HG03196 (cell line): ENCODE measurements around the gene TEAD1.
"Not testable (repeated sequence)": the region's sequence is repeated elsewhere in the genome, so short reads cannot be mapped to it uniquely, and the experiment has no call there.

Source experiments
- ATAC-seq: cut with Tn5 transposase; IDR thresholded peaks from one replicate; pipeline ENCODE4 v1.9.1; 2021; ENCODE audit not compliant: unreplicated experiment

TEAD1 gene

GRCh38 chr11:12758117-12758516 lies 83.9 kb downstream of the TEAD1 start:
- ATAC-seq: not testable (repeated sequence)

GRCh38 chr11:12761029-12761428 lies 86.8 kb downstream of the TEAD1 start:
- ATAC-seq: no peak

GRCh38 chr11:12762278-12762677 lies 88.1 kb downstream of the TEAD1 start:
- no peak for ATAC-seq

DNA sequence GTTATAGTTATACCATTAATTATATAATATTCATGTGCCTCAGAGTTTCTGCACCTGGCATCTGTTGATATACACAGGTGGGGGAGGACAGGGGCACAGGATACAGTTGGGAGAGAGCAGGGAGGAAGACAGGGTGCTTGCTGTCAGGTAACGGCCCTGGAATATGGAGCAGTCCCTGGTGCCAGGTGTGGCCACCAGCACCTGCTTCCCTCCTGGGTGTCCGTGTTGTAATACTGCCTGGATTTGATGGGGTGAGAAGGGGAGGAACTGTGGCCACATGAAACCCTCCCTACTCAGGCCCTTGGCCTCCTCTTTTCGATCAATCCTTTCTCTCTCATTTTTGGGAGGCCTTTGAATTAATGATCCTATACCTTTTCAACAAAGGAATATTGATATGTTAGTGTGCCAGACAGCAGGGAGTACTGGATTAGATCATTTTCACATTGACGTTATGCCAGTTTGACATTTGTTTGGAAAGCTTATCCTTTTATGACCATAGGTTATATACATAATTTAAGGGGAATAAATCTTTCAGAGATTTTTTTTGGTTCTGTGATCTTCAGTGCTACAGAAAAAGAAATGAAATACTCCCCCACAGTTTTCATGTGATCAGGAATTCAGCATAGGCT lies 88.6 kb downstream of the TEAD1 start:
- ATAC-seq: no peak

- no peak for ATAC-seq
These were observed 90.1 kb downstream of the TEAD1 start for GRCh38 chr11:12764187-12764914.

- ATAC-seq: no peak
These were observed 91.2 kb downstream of the TEAD1 start for GRCh38 chr11:12765428-12765827.

DNA sequence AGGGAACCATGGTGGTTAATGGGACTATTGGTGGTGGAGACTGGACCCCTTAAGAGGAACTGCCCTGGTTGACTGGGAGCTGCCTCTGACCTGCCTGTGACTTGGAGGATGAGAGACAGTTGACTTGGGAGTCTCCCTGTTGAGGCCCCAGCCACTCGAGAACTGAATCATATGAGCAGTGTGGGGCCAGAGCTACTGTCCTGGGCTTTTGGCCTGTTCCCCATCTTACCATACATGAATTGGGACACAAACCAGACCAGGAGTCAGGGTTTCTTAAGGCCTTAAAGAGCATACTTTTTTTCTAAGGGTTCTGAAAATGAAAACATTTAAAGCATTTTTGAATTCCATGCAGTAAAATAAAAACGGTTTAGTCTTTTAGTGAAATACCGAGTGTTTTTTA lies 92.8 kb downstream of the TEAD1 start:
- ATAC-seq: no peak

DNA sequence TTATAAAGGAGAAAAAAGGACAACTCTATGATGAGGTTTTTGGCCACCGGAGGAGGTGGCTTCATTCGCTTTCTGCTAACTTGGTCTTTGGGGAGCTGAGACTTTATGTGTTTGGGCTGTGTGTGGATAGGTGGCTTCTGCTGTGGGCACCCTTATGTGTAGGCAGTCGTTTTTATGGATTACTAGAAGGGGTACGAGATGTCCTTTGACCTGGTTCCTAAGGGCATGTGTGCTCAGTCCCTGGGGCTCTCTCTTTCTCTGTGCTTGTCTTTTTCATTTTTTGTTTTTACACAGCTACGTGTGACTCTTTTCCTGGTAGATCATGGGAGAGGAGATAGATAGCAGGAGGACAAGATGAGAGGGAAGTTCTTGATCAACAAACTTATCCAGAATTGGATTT lies 93.4 kb downstream of the TEAD1 start:
- ATAC-seq: no peak

DNA sequence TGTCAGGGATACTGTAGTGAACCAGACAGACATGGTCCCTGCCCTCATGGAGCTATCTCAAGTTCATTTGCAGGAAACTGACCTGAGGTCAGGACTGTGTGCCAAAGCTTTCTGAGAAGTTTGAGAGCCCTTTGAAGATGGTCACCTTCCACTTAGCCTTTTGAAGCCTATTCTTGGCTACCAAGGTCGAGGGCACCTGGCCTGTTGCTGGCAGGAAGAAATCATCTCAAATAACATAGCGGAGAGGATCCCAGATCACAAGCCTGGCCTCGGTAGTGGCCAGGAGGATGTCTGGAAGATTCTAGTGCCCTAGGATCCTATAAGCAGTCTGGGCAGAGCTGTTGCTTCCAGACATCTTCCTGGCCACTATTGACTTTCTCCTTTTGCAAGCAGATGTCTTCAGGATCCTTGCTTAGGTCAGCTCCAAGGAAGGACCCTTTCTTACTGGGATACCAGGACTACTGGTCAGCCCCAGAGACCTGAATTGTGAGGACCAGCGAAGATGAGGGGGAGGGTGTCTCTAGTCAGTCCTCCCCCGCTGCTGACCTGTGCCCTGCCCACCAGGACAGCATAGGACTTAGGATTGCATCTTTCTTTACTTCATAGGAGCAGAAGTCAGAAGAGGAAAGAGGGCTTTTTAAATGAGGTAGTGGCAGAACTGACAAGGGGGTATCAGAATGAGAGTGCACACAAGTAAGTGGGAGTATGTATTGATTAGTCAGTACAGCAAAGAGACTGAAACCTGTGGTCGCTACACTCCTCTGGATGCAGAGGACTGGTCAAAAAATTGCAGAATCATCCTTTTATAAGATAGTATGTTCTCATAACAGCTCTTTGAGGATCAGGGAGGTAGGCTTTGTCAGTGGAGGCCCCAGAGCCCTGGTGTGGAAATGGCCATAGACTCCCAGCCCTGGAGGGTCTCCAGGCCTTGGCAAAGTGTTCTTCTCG lies 94.8 kb downstream of the TEAD1 start:
- no peak for ATAC-seq

DNA sequence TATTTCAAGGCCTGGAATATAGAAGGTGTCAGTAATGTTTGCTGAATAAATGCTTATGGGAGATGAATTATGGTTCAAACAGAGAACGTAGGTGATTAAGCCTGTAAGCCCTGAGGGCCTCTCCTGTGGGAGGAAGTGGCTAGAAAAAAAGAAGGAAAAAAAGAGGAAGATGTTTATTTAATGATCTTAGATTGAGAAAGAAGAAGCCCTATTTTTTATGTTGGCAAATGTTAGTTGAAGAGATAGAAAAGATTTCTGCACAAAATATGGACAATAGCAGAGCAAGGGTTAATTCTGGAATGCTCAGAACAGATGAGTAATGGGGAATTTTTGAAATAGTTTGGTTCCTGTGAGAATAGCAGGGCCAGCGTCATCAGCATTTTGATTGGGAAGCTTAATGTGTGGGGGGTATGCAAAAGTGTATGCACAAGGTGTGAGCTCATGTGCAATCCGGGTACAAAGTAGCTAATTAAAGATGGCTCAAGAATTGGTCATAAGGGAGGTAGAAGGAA lies 95.7 kb downstream of the TEAD1 start:
- ATAC-seq: no peak

- no peak for ATAC-seq
These were observed 96.2 kb downstream of the TEAD1 start for GRCh38 chr11:12770435-12770834.

DNA sequence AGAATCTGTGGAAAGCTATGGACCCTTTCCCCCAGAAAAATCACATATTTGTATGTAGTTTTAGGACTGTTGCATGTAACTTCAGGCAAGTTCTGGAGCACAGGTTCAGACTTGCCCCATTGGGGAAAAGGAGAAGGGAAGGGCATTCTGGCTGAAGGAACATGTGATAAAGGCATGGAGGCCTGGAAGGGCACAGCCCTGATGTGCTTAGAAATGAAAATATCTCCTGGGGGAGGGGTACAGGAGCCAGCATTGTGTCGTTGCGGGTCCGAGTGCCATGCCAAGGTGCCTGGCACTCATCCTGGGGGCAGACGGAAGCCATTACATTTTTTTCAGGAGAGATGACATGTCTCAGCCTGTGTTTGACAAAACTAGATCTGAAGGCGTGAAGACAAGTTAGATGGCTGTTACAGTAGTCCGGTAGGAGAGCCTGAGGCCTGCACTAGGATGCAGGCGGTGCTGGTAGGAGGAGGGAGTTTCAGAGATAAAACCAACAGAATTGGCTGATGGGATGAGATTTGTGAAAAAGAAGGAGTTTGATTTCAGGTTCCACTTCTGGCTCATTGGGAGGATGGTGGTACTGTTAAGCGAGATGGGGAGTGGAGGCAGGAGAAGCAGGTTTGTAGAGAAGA lies 96.9 kb downstream of the TEAD1 start:
- no peak for ATAC-seq

- no peak for ATAC-seq
These were observed 97.7 kb downstream of the TEAD1 start for GRCh38 chr11:12771875-12772274.

DNA sequence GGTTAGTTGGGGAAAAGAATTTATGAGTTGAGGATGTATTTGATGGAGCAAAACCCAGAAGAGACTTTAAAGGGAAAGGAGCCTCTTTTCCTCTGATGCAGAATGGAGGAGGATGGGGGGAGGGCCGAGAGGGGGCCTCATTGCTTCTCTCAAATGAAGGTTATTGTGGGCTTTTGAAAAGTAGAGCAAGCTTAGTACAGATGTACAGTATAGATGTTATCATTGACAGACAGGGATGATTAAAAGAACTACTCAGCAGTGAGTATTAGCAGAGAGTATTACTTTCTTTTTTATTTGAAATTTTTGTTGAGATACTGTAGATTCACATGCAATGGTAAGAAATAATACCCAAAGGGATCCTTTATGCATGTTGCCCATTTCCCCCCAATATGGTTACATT lies 98.1 kb downstream of the TEAD1 start:
- ATAC-seq: no peak

- ATAC-seq: no peak
These were observed 99.4 kb downstream of the TEAD1 start for GRCh38 chr11:12773591-12773990.

DNA sequence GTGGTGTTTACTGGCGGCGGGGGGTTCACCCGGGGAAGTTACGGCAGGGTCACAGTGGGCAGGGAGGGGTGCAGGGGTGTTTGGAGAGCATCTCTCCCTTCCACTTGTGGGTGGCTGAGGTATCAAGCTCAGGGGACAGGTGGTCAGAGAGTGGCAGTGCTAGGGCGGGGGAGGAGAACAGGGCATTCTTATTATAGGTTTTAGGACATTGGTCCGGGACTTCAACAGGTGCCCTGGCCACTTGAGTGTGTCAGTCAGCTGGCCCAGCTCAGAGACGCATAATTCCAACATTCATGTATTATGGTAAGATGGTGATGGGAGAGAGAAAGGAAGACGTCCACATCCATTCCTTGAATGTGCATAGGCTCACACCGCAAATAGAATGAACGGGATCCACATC lies 101.7 kb downstream of the TEAD1 start:
- ATAC-seq: no peak

DNA sequence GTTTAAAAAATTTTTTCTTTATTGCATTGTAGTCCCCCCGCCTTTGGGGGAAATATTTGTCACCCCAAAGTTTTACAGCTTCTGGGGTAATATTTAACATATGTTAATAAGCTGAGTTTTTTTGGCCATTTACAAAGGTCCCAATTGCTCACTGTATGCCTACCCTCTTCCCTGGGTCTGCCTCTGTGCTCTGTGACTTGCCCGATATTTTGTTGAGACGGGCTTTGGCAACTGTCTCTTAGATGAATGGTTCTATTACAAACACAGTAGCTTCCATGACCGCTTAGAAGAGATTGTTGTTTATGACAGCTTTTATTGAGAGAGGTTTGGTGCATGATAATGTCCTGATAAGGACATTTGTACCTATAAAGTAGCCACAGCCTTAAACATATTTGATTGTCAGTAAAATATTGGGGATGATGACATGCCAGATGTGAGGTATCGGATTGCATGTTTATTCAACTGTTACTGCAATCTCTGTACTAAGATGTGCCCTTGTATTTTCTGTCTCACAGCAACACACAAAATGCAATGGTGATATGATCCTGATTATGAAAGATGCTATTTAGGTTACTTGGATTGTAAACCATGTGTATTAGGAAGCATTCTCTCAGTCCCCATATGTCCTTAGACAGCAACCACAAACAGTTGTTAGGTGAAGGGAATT lies 103.1 kb downstream of the TEAD1 start:
- ATAC-seq: no peak

DNA sequence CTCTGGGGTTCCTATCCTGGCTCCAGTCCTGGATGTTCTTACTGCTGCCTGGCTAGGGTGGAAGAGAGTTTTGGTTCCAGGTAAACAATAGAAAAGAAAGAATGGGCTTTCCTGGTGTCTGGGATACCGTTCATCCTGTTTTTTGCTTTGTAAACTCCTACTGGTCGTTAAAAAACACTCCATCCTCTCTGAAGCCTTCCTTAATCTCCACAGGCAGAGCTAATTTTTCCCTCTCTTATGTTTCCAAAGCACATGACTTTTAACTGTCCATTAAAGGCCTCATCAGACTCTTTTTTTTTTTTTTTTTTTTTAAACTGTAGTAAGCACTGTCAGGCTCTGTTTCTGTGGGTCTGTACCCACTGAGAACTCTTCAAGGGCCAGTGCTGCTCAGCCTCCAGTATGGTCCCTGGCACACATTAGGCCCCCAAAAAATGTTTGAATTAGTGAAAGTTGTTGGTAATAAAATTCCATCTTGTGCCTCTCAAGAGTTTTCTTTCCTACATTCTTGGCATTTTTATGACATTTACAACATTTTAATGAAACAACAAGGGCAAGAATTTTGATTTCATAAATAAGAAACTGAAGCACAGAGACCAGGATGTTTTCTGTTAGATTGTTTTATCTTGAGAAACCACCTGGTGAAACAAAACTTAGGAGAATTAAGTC lies 104.2 kb downstream of the TEAD1 start:
- ATAC-seq: no peak

DNA sequence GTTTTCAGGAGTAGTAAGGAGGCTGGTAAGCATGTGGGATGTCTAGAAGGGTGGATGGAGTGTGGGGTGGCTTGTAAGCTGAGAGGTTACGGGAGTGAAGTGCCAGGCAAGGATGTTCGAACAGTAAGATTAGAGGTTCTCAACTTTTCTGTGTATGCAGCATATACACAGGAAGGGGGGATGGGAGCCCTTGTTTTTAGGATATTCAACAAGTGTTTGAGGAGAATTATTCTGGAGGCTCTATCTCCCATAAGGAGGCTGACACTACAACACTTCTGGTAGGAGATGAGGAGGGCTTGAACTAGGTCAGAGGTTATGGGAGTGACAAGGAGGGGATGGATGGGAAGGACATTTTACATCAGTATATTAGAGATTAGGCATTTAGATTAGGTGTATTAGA lies 109.5 kb downstream of the TEAD1 start:
- no peak for ATAC-seq

DNA sequence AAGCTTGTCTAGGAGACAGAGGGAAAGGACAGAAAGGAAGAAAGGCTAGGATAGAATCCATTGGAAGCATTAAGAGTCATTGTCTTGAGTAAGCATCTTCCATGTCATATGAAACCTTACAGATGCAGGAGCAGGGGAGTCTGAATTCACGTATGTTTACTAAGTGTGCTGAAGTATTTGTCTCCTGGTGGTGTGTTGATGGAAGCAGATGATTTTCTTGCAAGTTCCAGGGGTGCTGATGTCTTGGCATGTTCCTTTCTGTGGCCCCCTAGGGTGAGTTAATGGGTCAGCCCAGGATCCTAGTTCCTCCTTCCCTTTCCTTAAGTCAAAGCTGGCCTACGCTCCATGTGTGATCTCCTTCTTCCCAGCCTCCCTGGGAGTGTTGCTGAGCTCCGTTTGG lies 110.2 kb downstream of the TEAD1 start:
- no peak for ATAC-seq
